ENCODE measurements around the gene C1QTNF12.

C1QTNF12 gene, protein sequence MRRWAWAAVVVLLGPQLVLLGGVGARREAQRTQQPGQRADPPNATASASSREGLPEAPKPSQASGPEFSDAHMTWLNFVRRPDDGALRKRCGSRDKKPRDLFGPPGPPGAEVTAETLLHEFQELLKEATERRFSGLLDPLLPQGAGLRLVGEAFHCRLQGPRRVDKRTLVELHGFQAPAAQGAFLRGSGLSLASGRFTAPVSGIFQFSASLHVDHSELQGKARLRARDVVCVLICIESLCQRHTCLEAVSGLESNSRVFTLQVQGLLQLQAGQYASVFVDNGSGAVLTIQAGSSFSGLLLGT

DNA sequence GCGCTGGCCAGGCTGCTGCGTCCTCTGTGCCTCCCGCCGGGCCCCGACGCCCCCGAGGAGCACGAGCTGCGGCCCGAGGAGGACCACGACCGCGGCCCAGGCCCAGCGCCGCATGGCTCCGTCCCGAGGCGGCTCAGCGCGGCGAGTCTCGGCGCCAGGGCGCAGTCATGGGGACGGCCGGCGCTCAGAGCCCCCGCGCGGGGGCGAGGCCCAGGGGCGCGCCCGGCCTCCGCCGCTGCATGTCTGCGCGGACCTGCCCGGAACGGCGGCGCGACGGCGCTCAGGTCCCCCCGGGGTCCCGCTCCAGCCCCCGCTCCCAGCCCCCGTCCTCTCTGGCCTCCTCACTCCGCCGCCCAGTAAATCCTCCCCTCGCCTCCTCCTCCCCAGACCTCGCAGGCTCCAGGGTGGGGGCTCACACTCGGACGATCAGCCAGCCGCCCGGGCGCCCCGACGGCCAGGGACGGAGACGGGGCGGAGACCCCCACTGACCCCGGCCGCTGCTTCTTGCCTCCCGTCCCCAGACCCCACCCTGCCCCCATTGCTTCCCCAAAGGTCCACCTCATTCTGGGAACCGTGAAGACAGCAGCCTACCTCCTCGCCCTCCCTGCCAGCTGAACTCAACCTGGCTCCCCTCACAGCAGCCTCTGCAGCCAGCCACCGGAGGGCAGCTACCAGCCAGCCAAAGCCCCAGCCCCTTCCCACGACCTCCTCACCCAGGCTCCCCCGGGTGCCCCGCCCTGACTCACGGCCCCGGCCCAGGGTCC lies at the start of gene C1QTNF12:
TSS of gene C1QTNF12 (minus strand) at position 146 of the 764 bp plus-strand sequence. CDS start at position 114, 32 bp downstream.
- DNase-seq = no peak

- no peak for DNase-seq
Observed at GRCh38 chr1:1295154-1295923, 48.8 kb upstream of the C1QTNF12 start.

DNA sequence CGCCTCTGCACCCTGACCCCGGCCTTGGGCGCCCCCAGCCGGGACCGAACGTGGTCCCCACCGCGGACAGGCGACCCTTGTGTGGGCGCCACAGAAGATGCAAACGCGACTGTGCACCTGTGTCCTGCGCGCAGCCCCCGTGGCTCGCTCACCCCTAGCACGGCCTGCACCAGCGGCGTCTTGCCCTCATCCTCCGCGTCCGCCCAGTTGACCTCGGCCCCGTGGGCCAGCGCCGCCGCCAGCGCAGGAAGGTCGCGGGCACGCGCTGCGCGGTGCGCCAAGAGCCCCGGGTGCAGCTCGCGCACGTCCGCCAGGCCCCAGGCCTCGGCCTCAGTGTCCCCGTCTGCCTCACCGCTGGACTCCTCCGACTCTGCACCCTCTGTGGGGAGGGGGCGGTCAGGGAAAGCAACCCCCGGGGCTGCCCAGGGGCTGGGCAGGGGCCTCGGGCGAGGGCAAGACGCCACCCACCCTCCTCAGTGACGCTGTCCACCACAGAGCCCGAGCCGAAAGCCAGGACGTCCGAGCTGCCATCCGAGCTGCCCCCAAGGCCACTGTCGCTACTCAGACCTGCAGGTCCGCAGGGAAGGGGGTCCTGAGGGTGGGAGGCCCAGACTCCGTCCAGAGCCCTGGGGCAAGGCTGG lies 47.8 kb upstream of the C1QTNF12 start:
- DNase-seq = no peak

DNA sequence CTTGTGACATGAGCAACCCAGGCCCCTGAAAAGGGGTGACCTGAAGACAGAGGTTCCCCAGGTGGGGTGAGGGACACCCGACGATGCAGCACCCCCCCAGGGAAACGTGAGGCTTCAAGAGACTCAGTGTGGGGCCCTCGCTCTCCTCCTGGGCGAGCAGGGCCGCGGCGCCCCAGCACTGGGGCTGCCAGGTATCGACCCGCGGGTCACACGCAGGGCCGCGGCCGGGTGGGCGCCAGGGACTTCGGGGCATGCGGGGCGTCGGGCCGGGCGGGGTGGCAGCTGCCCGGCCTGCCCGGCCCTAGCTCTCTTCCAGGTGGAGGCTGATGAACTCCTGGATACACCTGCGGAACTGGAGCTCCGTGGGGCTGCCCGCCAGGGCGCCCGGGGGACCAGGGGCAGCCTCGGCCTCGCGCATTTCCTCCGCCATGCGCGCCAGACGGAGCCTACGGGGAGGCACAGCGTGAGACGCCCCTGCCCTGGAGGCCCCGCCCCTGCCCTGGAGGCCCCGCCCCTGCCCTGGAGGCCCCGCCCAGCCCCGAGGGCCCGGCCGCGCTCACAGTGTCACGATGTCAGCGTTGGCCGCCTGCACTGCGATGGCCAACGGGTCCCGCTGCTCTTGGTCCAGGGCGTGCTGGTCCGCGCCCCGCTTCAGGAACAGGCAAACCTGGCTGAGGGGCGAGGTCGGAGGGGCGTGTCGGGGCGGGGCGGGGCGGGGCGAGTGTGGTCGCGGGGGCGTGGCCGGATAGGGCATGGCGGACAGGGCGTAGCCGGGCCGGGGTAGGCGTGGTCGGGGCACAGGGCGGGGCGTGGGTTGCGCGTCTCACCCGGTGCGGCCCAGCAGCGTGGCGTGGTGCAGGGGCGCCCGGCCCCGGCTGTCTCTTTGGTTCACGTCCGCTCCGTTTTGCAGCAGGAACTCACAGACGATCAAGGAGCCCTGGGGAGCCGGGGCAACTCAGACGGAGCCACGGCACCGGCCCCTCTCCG lies 47.0 kb upstream of the C1QTNF12 start:
- no peak for DNase-seq

- DNase-seq = no peak
Observed at GRCh38 chr1:1292851-1293250, 46.3 kb upstream of the C1QTNF12 start.

DNA sequence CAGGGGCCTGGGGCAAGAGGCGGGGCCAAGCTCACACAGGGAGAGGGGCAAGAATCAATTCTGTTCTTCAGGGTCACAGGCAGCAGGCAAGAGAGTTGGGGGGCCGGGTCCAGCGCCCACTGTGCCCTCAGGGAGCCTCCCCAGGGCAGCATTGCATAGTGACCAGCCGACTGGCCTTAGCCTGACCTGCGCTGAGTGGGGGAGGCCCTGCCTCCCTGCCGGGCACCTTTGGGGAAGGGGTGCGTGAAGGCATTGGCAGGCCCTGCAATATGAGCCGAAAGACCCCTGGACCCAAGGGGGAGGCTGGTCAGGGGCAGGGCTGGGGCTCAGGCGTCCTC lies 45.9 kb upstream of the C1QTNF12 start:
- DNase-seq = no peak

DNA sequence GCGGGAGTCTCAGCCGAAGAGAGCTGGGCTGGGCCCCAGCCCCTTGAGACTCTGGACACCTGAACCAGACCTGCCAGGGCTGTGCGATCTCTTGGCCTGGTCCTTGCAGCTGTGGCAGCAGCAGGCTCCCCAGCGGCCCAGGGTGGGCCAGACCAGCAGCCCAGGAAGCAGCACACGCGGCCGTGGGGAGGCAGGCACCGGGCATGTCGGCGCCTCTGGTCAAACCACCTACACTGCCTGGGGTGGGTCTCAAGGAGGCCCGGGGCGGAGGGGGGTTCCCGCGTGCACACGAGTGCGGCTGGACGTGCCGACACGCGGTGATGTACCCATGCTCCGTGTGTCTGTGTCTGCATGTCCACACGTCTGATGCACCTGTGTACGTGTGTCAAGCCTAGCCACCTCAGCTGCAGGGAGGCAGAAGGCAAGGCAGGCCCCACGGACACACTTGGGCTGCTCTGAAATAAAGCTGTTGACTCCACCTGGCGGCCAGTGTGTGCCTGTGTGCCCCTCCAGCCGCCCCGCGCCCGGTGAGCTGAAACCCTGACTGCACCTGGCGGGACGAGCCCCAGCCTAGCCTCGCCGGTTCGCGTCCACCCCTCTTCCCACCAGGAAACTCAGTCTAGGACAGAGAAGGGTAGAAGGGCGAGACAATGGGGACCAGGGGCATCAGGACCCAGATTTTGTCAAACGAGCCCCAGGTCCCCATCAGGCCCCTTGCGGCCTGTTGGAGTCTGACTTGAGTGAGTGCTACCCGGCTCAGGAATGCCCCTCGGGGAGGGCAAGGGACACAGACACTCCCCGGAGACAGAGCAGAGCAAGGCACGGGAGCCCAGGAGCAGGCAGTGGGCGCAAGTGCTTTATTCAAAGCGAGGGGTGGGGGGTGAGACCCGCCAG lies 45.3 kb upstream of the C1QTNF12 start:
- DNase-seq = no peak

GRCh38 chr1:1291023-1291528 lies 44.6 kb upstream of the C1QTNF12 start:
- DNase-seq = no peak

- no peak for DNase-seq
Observed at GRCh38 chr1:1290238-1290731, 43.8 kb upstream of the C1QTNF12 start.

DNA sequence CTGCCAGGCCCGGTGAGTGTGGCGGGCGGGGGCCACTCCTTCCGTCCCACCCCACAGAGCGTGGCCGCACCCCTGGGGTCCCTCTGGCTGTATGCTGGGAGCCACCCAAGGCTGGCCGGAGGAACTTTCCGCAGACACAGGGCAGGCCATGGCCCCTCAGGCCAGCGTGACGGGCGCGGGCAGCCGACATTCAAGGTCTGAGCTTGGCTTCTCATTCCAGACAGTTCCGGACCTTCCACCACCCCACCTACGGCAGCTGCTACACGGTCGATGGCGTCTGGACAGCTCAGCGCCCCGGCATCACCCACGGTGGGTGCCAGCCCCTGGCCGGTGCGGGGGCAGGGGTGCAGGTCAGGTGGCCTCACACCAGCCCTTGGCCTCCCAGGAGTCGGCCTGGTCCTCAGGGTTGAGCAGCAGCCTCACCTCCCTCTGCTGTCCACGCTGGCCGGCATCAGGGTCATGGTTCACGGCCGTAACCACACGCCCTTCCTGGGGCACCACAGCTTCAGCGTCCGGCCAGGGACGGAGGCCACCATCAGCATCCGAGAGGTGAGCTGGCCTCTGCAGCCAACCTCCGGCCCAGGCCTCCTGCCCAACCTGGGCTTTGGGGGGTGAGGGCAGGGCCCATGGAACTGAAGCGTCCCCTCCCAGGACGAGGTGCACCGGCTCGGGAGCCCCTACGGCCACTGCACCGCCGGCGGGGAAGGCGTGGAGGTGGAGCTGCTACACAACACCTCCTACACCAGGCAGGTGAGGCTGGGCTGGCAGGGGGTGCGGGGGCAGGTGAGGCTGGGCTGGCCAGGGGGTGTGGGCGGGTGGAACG lies 41.0 kb upstream of the C1QTNF12 start:
- no peak for DNase-seq

DNA sequence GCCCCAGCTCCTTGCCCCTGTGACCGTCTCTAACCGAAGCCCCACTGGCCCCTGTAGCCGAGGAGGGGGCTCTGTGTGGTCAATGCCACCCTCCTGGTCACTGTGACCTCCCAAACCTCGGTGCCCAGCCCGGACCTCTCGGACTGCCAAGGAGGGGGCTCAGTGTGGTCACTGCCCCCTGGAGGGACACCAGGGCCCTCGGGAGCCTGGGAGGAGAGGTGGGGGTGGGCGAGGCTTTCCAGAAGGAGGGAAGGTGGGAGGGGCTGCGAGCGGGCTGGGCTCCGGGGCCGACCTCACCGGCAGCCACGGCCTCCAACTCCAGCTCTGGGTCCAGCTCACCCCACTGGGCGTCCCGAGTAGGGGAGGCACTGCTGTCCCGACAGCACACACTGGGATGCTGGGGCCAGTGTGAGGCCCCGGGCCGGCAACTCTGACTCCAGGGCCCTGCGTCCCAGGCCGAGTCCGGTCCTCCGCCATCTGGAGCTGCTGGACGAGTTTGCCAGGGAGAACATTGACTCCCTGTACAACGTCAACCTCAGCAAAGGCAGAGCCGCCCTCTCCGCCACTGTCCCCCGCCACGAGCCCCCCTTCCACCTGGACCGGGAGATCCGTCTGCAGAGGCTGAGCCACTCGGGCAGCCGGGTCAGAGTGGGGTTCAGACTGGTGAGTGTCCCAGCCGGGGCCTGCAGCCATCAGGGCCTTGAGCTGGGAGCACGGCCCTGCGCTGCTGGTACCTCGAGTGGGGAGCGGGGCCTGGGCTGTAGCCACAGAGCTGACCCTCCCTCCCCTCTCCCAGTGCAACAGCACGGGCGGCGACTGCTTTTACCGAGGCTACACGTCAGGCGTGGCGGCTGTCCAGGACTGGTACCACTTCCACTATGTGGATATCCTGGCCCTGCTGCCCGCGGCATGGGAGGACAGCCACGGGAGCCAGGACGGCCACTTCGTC lies 40.1 kb upstream of the C1QTNF12 start:
- no peak for DNase-seq

DNA sequence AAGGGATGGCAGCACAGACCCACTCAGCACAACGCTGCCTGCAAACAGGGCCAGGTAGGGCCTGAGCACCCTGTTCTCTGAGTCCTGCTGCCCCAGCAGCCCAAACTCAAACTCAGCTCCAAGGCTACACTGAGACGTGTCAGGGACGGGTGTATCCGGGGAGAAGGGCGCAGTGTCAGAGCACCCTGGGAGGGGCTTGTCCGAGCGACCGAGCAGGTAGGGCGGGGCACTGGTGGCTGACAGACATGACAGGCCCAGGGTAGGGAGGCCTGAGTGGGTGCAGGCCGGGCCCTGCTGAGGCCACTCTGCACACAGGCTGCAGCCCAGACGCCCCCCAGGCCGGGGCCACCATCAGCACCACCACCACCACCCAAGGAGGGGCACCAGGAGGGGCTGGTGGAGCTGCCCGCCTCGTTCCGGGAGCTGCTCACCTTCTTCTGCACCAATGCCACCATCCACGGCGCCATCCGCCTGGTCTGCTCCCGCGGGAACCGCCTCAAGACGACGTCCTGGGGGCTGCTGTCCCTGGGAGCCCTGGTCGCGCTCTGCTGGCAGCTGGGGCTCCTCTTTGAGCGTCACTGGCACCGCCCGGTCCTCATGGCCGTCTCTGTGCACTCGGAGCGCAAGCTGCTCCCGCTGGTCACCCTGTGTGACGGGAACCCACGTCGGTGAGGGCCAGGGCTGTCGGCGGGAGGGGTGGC lies 39.2 kb upstream of the C1QTNF12 start:
- DNase-seq = no peak

DNA sequence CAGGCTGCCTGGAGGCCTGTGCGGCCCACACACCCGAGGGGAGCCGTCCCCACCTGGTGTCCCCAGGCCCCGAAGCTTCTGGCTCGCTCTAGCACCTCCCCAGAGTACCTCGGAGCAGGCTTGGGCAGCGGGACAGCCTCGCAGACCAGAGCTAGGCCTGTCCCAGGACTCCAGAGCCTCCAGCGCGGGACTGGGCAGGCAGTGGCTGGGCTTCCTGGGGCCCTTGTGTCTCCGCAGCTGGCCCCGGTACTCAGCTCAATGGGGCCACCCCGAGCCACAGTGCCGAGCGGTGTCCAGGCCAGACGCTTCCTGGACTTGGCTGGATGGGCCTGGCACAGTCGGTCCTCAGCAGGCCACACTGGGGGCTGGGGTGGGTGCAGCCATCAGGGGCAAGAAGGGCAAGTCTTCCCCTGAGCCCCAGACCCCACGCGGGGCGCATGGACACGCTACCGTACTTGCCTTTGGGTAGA lies 38.6 kb upstream of the C1QTNF12 start:
- no peak for DNase-seq

GRCh38 chr1:1284221-1285101 lies 37.9 kb upstream of the C1QTNF12 start:
- DNase-seq = no peak

DNA sequence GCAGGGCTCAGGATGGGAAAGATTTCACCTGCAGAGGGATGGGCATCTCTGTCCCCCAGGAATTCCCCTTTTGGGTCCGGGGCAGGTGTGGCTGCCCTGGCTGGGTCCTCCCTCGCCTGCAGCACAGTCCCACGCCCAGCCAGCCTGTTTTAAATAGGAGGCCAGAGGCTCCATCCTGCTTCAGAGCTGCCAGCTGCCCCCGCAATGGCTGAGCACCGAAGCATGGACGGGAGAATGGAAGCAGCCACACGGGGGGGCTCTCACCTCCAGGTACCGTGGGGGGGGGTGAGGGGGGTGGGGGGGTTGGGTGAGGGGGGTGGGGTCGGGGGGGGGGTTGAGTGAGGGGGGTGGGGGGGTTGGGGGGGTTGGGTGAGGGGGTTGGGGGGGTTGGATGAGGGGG lies 37.3 kb upstream of the C1QTNF12 start:
- no peak for DNase-seq

- peak; percentile 46 for DNase-seq
Observed at GRCh38 chr1:1282998-1283397, 36.5 kb upstream of the C1QTNF12 start.
